Measurements from ENCODE around the gene GON4L.
A peak's percentile ranks its signal among the peaks of the same experiment; 100 is the strongest.
"Not testable (repeated sequence)": the region's sequence is repeated elsewhere in the genome, so short reads cannot be mapped to it uniquely, and the experiment has no call there.

Gene GON4L, protein sequence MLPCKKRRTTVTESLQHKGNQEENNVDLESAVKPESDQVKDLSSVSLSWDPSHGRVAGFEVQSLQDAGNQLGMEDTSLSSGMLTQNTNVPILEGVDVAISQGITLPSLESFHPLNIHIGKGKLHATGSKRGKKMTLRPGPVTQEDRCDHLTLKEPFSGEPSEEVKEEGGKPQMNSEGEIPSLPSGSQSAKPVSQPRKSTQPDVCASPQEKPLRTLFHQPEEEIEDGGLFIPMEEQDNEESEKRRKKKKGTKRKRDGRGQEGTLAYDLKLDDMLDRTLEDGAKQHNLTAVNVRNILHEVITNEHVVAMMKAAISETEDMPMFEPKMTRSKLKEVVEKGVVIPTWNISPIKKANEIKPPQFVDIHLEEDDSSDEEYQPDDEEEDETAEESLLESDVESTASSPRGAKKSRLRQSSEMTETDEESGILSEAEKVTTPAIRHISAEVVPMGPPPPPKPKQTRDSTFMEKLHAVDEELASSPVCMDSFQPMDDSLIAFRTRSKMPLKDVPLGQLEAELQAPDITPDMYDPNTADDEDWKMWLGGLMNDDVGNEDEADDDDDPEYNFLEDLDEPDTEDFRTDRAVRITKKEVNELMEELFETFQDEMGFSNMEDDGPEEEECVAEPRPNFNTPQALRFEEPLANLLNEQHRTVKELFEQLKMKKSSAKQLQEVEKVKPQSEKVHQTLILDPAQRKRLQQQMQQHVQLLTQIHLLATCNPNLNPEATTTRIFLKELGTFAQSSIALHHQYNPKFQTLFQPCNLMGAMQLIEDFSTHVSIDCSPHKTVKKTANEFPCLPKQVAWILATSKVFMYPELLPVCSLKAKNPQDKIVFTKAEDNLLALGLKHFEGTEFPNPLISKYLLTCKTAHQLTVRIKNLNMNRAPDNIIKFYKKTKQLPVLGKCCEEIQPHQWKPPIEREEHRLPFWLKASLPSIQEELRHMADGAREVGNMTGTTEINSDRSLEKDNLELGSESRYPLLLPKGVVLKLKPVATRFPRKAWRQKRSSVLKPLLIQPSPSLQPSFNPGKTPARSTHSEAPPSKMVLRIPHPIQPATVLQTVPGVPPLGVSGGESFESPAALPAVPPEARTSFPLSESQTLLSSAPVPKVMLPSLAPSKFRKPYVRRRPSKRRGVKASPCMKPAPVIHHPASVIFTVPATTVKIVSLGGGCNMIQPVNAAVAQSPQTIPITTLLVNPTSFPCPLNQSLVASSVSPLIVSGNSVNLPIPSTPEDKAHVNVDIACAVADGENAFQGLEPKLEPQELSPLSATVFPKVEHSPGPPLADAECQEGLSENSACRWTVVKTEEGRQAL (N-terminal part only)

DNA sequence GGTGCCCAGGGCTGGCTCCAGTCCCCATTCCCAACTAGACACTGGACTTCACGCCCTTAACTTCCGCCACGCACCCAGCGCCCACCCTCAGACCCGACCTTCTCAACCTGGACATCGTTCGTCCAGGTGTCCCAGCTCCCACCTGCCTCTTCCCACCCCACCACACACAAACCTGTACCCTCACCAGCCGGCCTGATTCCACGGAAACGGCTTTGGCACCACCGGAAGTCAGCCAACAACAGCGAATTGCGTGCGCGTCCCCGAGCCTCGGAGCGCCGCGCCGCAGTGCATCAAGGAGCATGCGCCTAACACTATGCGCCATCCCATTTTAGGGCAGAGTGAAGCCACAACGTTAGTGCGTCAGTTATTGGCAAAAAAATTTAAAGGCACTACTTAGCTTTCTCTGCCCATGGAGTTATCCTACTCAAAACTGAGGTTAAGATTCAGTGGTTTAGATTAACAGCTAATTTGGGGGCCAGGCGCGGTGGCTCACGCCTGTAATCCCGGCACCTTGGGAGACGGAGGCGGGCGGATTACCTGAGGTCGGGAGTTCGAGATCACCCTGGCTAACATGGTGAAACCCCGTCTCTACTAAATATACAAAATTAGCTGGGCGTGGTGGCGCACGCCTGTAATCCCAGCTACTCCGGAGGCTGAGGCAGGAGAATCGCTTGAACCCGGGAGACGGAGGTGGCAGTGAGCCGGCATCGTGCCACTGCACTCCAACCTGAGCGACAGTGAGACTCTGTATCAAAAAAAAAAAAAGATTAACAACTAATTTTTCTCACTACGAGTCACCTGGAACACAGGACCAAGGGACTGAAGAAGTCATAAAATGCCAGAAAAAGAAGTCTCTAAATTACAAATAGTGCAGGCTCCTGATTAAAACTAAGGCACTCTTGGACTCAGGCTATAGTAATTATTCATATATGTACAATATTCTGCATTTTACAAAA, at the start of gene GON4L:
TSS of gene GON4L (minus strand) at position 240 of the 956 bp plus-strand sequence. CDS start 3,434 bp downstream, outside the sequence.
- DNase-seq, result peak; percentile 97 to 99

DNA sequence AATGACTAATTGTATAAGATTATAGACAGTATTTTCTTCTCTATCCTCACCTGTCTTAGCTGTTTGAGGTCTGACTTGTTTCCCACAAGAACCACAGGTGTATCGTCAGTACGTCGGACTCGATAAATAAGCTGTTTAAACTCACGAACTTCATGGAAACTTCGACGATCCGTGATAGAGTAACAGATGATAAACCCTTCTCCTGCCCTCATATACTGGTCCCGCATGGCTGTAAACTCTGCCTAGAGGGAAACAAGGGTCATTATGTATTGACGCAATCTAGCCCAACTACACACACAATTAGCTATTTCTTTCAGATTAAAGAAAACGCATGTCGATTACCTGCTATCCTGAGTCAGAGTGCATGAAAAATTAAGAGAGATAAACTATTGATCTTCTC, 47.2 kb upstream of the GON4L start:
- no peak for DNase-seq

DNA sequence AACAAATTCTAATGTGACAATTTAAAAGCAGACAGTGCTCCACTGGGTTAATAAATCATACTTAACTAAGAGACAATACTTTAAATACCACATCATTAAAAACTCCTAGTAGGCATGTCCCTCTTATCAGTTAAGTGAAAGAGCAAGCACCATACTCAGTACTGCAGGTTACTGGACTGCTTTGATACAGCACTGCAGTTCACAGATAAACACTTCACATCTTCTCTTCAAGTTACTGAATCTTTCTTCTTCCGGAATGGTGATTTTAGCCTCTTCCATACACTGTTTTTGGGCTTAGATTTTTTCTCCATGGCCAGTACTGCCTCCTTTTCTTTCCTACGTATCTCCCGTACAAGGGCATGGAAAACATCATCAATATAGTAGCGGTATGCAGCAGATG, 43.1 kb upstream of the GON4L start:
- no peak for DNase-seq

DNA sequence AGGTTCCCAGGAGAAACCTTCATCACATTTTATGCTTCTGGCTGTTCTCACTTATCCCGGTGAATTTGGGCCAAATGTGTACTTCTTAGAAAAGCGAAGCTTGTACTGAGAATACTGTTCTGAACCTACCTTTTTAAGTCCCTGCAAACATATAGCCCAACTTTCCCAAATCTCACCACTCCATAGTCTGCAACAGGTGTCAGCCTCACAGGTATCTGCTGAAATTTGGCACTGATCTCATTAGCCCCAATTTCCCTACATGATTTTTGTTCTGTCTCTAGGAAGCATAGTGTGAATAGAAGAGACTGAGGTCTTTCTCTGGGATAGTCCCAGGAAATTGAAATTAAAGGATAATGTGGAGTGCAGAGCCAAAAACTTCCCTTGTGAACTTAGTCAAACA, 42.7 kb upstream of the GON4L start:
- no peak for DNase-seq

DNA sequence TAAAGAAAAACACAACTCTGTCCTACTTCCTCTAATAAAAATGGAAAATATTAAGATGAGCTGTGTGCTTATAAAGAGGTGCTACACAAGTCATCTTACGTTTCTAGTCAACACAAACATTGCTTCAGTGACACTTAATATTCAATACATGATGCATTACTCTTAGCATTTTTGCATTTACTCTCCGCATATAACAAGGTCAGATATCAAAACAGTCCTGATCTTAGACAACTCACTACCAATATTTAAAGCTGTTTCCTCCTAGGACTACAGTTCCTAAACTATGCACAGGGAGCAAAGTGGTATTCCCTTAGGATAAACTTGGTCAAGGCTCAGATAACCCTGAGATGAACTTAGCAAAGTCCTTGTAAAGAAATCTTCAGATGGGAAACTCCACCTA, 41.9 kb upstream of the GON4L start:
- DNase-seq, result no peak

DNA sequence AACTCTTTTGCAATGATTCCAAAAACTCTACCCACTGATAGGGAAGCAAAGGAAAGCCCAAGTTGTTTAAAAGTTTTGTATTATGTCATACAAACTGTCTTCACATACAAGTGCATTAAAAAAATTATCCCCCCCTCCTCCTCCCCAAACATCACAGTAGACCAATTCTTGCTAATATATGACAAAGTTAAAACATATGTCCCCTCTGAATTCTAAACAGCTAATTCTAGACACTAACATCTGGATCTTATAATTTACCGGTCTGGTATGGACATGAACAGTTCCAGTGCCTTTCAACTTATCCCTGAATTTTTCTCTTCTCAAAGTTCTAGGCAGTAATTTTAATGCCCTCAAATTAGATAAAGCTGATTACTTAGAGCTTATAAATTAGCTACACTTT, 40.7 kb upstream of the GON4L start:
- DNase-seq, result no peak

DNA sequence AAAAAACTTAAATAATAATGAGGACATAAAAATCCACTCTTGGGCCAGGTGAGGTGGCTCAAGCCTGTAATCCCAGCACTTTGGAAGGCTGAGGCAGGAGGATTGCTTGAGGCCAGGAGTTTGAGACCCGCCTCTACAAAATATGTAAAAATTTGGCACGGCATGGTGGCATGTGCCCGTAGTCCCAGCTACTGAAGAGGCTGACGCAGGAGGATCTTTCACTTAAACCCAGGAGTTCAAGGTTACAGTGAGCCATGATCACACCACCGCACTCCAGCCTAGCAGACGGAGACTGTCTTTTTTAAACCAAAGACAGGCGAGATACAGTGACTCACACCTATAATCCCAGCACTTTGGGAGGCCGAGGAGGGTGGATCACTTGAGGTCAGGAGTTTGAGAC, 39.5 kb upstream of the GON4L start:
- not testable (repeated sequence) for DNase-seq

DNA sequence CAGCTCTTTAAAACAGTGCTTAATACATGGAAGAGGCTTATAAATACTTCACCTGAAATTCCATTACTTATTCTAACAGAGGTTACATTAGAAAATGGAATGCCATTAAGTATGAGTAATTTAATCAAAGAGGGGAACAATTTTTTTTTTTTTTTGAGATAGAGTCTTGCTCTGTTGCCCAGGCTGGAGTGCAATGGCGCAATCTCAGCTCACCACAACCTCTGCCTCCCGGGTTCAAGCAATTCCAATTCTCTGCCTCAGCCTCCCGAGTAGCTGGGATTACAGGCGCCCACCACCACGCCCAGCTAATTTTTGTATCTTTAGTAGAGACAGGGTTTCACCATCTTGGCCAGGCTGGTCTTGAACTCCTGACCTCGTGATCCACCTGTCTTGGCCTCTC, 38.6 kb upstream of the GON4L start:
- not testable (repeated sequence) for DNase-seq

DNA sequence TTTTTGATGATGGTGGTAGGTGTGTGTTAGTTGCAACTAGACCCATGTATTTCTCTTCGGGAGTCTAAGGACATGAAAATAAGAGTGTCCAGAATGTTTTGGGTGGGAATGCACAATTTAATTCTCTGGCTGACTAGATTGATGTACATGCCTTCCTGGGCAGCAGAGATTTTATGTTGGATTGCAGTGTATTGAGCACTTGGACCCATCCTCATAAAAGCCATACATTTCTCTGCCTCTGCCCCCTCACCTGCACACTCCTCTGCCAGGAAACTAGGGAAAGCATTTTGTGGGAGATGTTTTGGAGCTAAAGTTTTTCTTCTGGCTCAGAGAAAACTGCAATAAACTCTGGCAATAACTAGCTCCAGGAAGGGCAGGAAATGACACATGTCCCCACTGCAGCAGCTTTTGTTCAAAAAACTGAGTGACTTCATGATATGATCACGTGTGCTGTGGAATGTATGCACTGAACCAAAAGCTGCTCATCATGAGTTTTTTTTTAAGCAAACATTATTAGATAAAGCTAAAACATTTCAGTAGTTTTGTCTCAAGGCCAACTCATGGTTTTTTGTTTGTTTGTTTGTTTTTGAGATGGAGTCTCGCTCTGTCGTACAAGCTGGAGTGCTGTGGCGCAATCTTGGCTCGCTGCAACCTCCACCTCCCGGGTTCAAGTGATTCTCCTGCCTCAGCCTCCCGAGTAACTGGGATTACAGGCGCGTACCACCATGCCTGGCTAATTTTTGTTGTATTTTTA, 36.6 kb upstream of the GON4L start:
- DNase-seq, result no peak

DNA sequence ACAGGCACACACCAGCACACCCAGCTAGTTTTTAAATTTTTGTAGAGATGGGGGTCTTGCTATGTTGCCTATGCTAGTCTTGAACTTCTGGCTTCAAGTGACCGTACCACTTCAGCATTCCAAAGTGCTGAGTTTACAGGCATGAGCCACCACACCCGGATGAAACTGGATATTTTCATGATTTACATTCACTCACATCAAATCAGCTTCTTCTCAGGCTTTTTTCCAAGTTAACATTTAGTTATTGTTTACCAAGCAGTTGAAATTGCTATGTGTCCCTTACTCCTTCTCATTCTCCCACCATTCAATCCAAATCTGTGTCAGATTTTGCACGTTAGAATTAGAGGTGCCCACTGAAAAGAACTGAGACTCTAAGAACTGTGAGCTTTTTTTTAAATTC, 35.8 kb upstream of the GON4L start:
- no peak for DNase-seq

DNA sequence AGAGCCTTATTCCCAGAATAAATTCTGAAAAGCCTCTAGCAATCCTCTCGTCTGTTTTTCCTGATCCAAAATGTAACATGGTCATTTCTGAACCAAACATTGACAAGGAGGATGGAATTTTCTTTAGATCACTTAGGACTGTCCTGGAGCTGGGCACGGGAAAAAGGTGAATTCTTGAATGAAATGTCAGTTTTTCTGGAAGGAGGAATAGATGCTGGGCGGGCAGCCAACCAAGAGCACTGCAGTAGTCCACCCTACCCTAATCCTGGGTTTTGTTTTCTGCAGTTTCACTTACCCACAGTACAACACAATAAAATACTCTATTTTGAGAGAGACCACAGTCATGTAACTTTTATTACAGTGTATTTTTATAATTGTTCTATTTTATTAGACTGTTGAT, 33.2 kb upstream of the GON4L start:
- no peak for DNase-seq

DNA sequence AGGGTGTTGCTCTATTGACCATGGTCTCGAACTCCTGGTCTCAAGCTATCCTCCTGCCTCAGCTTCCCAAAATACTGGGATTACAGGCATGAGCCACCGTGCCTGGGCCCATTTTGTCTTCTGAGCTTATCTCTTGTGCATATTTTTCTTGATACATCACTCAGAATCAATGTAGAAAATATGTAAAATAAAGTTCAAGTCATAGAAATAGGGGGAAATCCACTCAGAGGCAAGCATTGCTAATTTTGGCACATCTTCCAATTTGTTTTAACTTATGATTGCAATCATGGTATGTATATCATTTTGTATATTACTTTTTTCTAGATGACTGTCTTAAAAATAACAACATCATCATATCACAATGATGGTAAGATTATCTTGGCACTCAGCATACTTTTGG, 32.6 kb upstream of the GON4L start:
- DNase-seq, result no peak

DNA sequence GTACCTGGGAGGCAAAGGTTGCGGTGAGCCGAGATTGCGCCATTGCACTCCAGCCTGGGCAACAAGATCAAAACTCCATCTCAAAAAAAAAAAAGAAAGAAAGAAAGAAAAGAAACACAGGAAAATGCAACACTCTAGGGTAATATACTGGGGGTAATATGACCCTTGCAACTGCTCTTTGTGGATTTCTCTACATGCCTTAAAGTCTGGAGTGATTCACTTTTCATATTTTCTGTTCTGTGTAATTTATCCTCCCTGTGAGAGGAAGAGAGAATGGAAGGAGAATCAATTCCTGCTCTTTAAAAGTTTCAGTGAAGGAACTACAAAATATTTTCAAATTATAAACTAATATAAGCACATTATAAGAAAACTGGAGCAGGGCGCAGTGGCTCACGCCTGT, 31.5 kb upstream of the GON4L start:
- no peak for DNase-seq

DNA sequence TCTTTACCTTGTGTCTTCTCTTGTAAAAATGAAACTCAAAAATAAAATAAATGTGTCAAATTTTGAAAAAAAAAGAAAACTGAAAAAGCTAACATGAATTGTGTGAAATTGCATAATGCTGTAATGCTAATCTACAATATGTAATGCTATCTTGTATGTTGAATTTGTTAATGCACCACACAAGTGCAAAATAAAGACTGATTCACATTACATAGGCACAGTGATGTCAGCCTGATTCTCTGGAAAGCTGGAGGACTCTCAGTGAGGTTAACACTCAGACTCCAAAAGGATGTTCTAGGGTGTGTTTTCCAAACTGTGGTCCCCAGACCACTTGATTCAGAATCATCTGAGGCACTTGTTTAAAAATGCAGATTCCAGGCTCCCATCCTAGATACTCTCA, 28.0 kb upstream of the GON4L start:
- no peak for DNase-seq

DNA sequence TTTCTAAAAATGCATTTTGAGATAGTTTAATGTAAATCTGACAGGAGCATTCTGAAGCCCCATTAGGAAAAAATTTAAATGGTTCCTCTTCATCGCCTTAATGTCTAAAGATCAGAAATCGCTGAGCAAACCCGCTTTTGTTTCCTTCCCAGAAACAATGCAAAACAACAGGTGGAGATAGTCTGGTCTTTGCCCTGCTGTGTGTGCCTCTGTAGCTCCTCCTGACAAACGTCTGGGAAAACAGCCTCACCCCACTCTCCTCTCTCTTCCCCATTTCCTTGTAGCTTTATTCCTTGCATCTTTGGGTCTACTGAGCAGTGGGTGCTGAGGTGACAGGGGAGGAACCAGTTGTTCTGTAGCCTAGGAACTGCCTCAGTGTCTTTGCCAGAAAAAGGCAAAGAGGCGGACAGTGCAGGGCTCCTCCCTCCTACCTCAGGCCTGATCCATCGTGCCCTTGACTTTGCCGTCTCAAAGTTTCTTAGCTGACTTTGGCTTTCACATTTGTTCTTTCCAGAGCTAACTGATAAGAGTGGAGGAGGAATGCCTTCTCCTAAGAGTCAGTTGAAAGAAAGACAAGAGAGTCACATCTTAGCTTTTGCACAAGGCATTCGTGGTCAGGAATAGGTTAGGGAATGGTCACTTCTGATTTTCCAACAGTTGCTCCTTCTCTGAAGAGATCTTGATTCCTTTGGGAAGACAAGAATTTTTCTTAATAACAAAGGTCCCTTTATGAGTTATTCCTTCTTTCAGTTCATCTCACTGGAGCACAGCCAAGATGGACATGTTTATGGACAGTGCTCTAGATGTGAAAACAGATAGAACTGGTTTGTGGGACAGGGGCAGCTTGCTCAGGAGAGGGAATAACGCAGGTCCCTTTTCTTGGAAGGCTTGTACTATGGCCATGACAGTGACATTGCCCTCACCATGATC, 27.3 kb upstream of the GON4L start:
- no peak for DNase-seq

DNA sequence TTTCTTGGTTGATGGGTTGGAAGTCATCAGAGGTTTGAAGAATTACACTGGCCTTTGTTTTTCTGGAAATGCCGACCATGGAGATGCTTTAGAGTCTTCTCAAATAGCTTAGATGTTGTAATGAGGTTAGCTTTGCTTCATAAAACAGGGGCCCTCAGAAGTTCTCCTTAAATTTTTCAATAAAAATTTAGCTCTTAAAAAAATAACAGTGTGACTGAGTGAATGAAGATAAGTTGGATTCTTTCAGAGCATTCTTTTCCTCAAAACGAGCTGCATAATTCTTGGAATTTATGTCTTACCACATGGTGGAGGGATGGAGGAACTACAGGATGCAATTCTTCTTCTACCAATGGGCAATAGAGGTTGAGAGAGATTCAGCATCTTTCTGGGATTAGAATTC, 25.8 kb upstream of the GON4L start:
- no peak for DNase-seq

DNA sequence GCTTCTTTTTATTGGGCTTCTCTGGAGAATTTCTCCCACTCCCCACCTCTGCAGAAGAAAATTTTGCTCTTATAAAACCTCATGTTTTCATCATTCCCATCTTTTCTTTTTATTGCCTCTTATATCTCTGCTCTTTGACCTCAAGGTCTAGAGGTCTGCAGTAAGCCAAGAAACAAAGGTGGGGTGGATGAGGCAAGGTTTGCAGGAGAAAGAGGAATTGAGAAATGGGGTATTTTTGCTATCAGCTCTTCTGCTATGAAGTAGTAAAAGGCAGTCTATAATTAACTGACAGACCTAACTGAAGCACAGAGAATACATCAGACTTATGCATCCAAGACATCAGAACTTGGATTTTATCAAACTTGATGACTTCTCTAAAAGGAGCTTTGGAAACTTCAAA, 25.2 kb upstream of the GON4L start:
- DNase-seq, result no peak

DNA sequence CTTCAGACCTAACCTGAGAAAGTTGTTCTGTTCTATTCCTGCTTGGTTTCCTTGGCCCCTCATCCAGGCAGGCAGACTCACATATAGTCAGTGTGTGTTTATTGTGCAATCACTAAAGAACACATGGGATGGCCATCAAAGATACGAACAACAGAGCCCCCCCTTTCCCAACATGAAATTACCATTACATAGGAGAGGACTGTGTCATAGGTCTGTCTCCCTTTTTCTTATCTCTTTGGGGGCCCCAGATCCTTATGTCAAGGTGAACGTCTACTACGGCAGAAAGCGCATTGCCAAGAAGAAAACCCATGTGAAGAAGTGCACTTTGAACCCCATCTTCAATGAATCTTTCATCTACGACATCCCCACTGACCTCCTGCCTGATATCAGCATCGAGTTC, 23.9 kb upstream of the GON4L start:
- DNase-seq, result no peak

DNA sequence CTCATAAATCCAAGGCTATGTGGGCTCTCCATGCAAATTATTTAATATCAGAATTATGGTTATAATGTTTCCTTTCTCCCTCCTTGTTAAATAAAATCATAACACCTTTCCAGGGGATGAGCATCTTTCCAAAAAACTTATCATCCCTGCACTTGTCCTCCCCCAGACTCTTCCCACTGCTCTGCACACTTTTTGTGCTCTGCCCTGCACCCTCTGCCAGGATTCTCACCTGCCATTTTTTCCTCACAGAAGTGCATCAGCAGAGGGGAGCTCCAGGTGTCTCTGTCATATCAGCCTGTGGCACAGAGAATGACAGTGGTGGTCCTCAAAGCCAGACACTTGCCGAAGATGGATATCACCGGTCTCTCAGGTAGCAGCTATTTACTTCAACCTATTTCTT, 23.2 kb upstream of the GON4L start:
- no peak for DNase-seq

DNA sequence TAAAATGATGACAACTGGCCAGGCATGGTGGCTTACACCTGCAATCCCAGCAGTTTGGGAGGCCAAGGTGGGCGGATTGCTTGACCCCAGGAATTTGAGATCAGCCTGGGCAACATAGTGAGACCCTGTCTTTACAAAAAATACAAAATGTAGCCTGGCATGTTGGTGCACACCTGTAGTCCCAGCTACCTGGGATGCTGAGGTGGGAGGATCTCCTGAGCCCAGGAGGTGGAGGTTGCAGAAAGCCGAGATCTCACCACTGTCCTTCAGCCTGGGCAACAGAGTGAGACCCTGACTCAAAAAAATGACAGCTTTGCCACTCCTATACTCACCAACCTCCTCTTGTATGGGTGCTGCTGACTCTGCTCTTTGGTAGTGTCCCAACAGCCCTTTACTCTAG, 20.9 kb upstream of the GON4L start:
- no peak for DNase-seq
